HG03521 (cell line): ENCODE results near the gene APOBEC3B.
A peak's percentile ranks its signal among the peaks of the same experiment; 100 is the strongest.
"Not testable (repeated sequence)": the region's sequence is repeated elsewhere in the genome, so short reads cannot be mapped to it uniquely, and the experiment has no call there.

Source experiments
- ATAC-seq: cut with Tn5 transposase; IDR thresholded peaks from one replicate; pipeline ENCODE4 v1.9.1; 2021; ENCODE audit warnings: mild to moderate bottlenecking, moderate library complexity; ENCODE audit not compliant: unreplicated experiment

Gene APOBEC3B

GRCh38 chr22:38965614-38966379, 16.4 kb upstream of the APOBEC3B start:
- ATAC-seq: no peak

GRCh38 chr22:38966380-38966702, 15.8 kb upstream of the APOBEC3B start:
- no peak for ATAC-seq

GRCh38 chr22:38966942-38967341, 15.2 kb upstream of the APOBEC3B start:
- ATAC-seq: no peak

DNA sequence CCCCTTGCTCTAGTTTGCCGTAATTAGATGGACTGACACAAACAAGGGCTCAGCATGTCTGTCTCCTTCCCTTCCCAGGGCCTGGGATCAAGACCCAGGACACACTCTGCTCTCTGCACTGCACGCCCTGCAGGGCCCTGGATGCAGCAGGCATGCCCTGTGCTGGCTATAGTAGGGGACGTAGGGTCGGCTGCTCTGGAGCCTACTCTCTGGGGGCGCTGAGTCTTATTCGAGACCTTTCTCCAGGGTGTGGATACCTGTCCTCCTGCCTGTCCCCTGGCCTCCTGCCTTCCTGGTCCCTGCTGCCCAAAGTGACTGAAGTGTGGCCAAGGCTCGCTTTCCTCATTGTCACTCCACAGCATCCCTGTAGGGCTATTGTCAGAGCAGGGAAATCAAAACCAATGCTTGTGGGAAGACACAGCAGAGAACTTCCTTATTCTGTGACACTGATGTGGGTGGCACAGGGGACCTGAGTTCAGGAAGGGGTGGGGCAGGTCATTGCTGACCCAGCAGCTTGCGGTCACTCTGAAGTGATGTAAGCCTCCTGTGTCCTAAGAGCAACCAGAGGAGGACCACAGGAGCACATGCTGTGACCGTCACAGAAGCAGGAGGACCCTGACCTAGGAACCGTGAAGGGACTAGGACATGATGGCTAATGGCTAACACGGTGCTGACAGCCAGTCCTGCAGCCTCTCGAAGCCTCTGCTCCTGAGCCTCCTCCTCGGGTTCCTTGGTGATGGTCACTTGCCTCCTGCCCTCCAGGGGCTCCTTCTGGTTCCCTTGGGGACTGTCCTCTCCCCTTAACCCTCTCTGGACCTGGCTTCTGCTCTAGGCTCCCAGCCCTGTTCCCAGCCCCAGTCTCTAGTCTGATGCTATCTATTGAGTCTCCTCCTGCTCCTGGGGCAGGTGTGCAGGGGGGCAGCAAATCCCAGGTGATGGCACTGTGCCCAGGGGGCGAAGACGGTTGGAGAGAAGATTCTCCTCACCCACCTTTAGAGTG, 14.4 kb upstream of the APOBEC3B start:
- ATAC-seq: no peak

- no peak for ATAC-seq
Measured at GRCh38 chr22:38968801-38969200, 13.3 kb upstream of the APOBEC3B start.

- ATAC-seq: no peak
Measured at GRCh38 chr22:38970551-38970950, 11.6 kb upstream of the APOBEC3B start.

DNA sequence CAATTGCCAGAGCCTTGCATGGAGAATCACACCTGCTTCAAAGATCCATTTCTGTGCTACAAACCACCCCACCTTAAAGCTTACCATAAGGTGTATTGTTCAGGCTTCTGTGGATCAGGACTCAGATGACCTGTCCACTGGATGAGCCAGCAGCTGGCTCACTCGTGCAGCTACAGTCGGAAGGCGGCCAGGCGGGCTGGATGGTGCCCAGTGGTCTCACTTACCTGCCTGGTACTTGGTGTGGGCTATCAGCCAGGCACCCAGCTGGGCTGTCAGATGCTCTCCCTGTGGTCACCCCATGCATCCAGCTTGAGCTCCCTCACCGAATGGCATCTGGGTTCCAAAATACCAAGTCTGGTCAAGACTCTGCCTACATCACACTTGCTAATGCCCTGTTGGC, 10.9 kb upstream of the APOBEC3B start:
- no peak for ATAC-seq

DNA sequence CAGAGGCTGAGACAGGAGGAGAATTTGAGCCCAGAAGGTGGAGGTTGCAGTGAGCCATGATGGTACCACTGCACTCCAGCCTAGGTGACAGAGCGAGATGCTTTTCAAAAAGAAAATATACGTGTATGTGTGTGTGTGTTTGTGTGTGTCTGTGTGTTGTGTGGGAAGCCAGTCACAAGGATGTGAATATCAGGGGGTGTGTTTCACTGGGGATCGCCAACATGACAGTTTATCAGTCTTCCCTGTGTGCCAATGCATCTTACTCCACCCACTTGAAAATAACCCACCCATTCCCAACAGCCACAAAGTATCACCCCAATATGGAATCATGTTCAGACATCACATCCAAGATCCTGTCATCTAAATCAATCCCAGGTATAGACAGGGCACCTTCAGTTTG, 10.4 kb upstream of the APOBEC3B start:
- ATAC-seq: no peak

DNA sequence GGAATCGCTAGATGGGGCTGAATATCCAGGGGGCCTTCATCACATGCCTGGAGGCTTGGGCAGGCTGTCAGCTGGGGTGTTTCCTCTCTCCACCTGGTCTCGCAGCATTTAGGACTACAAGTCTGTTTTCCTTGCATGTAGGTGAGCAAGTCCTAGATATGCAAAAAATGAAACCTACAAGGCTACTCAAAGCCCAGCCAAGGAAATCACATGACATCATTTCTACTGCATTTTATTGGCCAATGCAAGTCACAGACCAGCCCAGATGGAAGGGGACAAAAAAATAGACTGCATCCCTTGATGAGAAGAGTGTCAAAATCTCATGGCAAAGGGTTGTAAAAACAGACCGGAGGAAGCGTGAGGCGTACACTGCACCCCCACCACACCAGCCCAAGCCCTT, 9.6 kb upstream of the APOBEC3B start:
- no peak for ATAC-seq

- ATAC-seq: no peak
Measured at GRCh38 chr22:38973289-38974169, 8.6 kb upstream of the APOBEC3B start.

GRCh38 chr22:38974170-38974825, 7.8 kb upstream of the APOBEC3B start:
- no peak for ATAC-seq

DNA sequence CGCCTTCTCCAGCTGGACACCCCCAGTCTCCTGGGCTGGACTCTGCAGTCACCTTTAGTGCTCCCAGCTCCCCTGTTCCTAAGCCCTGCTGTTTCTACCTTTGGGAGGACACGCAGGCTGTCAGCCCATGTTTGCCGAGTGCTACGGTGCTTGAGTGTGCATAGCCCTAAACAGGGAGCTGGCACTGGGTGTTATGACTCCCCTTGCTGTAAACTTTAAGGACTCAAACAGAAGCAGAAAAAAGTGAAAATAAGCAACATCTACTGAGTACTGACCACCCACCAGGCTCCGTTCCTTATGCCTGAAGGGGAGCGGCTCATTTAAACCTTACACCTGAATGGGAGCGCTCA, 7.3 kb upstream of the APOBEC3B start:
- ATAC-seq: no peak

- not testable (repeated sequence) for ATAC-seq
Measured at GRCh38 chr22:38977289-38977688, 4.9 kb upstream of the APOBEC3B start.

DNA sequence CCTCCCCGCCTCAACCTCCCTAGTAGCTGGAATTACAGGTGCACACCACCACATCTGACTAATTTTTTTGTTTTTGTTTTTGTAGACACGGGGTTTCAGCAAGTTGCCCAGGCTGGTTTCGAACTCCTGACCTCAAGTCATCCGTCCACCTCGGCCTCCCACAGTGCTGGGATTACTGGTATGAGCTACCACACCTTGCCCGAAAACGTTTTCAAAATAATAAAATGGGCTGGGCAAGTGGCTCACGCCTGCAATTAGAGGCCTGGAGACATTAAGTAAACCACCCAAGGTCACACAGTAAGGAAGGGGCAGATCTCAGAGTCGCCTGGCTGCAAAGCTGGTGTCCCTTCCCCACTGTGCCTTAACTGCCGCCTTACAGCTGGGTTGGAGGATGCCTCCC, 1.6 kb upstream of the APOBEC3B start:
- ATAC-seq: not testable (repeated sequence)

- no peak for ATAC-seq
Measured at GRCh38 chr22:38981005-38981991, 849 bp upstream of the APOBEC3B start.

DNA sequence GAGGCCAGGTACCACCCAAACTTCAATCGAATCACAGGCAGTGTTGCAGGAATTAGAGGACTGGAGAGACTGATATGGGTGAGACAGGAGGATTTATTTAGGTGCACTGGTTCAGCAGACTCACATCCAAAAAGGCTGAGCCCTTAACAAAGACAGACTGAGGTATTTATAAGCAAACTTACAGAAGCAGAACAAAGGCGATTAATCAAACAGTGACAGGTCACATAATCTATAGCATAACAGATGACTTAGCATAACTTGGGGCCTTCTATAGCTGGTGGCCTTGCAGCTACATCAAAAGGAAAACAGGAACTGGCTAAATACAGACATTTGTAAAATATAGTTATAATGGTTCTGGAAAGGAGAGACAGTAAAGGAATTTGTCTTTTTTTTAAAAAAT, 2.1 kb downstream of the APOBEC3B start:
- ATAC-seq: no peak

DNA sequence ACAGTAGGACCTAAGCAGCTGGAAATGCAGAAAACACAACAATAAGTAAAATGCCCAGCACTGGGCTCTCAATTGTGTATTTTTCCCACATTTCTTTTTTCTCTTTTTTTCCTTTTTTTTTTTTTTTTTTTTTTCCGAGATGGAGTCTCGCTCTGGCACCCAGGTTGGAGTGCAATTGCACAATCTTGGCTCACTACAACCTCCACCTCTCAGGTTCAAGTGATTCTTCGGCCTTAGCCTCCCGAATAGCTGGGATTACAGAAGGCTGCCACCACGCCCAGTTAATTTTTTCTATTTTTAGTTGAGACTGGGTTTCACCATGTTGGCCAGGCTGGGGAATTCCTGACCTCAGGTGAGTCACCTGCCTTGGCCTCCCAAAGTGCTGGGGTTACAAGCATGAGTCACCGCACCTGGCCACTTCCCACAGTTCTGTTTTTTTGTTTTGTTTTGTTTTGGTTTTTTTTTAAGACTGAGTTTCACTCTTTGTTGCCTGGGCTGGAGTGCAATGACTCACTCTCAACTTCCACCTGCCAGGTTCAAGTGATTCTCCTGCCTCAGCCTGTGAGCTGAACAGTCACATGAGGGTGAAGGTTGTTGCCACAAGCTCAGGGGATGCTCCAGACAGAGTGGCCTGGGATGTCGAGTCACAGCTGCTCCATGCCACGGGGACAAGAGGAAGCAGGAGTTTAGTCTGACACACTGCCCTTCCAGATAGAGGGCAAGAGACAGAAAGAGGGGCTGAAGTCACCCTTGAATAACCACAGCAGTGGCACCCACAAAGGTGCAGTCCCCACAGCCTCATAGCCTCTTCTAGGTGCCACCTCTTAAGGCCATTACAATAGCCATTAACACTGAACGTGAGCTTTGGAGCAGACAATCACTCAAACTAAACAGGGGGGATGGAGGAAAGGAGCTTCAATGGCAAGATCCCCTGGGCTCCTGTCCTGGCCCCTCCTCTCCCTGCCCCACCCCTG, 2.9 kb downstream of the APOBEC3B start:
- ATAC-seq: peak; percentile 66

DNA sequence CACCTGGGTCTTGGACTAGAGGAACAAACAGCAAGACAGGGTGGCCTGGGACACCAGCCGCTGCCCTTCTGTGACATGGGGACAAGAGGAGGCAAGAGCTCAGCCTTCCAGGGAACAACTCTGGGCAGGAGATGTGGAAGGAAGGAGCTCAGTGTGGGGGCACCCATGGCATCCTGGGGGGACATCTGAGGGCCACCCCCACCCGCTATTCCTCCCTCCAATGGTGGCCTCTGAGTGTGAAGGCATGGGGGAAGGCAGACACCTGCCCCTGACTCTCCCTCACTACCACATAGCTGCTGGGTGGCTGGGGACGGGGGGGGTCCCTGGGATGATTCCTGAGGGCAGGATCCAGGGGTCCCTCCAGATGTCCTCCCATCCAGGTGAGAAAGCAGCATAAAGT, 4.5 kb downstream of the APOBEC3B start:
- no peak for ATAC-seq
